Measurements from ENCODE around the gene RBFA.

GRCh38 chr18:80041424-80041823 is 7.2 kb downstream of the RBFA start:
- TF ChIP-seq CTCF (conservative IDR thresholded peaks at IDR 0.05; ENCODE audit: low read depth, low read length) (no peak), EZH2phosphoT487 (IDR thresholded peaks at IDR 0.05; ENCODE audit: borderline replicate concordance, low read length) (no peak)
